ENCODE results near the gene SGSM1. TPM values are rescaled to one million over a fixed set of nuclear protein-coding genes. Genes with fewer than 3 reads are reported as not detected.

SGSM1 gene
- polyA plus RNA-seq, 1 of the 3 experiments (the other 2 are of a cell fraction): 0.15 TPM

GRCh38 chr22:24965822-24966626 is 160.0 kb downstream of the SGSM1 start:
- TF ChIP-seq REST (IDR thresholded peaks at IDR 0.05; ENCODE audit: low read depth, low read length) (no peak), GABPA (IDR thresholded peaks at IDR 0.05; ENCODE audit: low read depth) (no peak), TAF1 (IDR thresholded peaks at IDR 0.05; ENCODE audit: borderline replicate concordance, low read depth, low read length) (no peak), IRF3 (IDR thresholded peaks at IDR 0.05; ENCODE audit: low read depth, low read length) (no peak), USF2 (IDR thresholded peaks at IDR 0.05; ENCODE audit: borderline replicate concordance, low read depth, low read length) (no peak), POLR2AphosphoS5 (IDR thresholded peaks at IDR 0.05; ENCODE audit: low read depth, low read length) (no peak), SMC3 (IDR thresholded peaks at IDR 0.05; ENCODE audit: low read depth, low read length) (no peak), FOXM1 (IDR thresholded peaks at IDR 0.05; ENCODE audit: low read depth) (no peak), CTCF (IDR thresholded peaks at IDR 0.05) (no peak), USF1 (IDR thresholded peaks at IDR 0.05; ENCODE audit: borderline replicate concordance, low read depth) (no peak), MEF2A (IDR thresholded peaks at IDR 0.05; ENCODE audit: borderline replicate concordance, low read depth) (no peak), ZBTB33 (IDR thresholded peaks at IDR 0.05; ENCODE audit: borderline replicate concordance, low read depth) (no peak), GATA2 (CRISPR knock-in tag; IDR thresholded peaks at IDR 0.05) (no peak), MXI1 (IDR thresholded peaks at IDR 0.05; ENCODE audit: low read depth, low read length) (no peak), RAD21 (IDR thresholded peaks at IDR 0.05; ENCODE audit: low read length) (no peak)
- no peaks in the 10 kb centered on the region for H4K20me1 ChIP-seq (ENCODE audit: insufficient read depth)
- no peaks in the 10 kb centered on the region for H3K27me3 ChIP-seq (ENCODE audit: insufficient read depth)
- no peaks in the 10 kb centered on the region for H3K9me2 ChIP-seq
- no peak overlapping the region for H2AFZ ChIP-seq (ENCODE audit: low read depth)
- WGBS (ENCODE audit: low lambda C conversion rate): 93% methylated on average over 6 of the region's 9 CpGs
- H3F3A ChIP-seq (replicated peaks; ENCODE audit: insufficient read depth): peaks cover 35% of the 10 kb centered on the region
- H3K36me3 ChIP-seq (replicated peaks in 1 of 2; ENCODE audit: control insufficient read depth in 1 of 2, insufficient read depth in 2 of 2, low read length in 1 of 2): no peaks in the 10 kb centered on the region
- H3K27ac ChIP-seq (ENCODE audit: low read depth in 2 of 2, low read length in 1 of 2): peak overlapping the region in 1 of 2 experiments; percentile 41; a peak in 1 of 4 replicates
- CTCF ChIA-PET: interaction anchor here (0.8 to 2.4 kb wide), 7 partner anchors 10 to 91 kb away, joined by 3 to 8 read pairs (median 4); no protein-coding TSS in a partner anchor
- peaks cover 27 to 30% of the 10 kb centered on the region in 2 experiments for H3K4me1 ChIP-seq (ENCODE audit: control insufficient read depth in 1 of 2, insufficient read depth in 2 of 2, low read depth in 1 of 2, low read length in 1 of 2)
- H3K4me3 ChIP-seq (ENCODE audit: low read depth in 2 of 2, low read length in 1 of 2): no peak overlapping the region
- no peak overlapping the region for H3K4me2 ChIP-seq
- no peaks in the 10 kb centered on the region for H3K9me3 ChIP-seq
- peaks cover 56% of the 10 kb centered on the region for H3K79me2 ChIP-seq (ENCODE audit: insufficient read depth)
- DNase-seq: no peak
- no peak overlapping the region for H3K9ac ChIP-seq
- POLR2A ChIA-PET: no interaction called here

Measured in SK-N-SH (cell line).